Hematopoietic multipotent progenitor cell treated with erythropoietin and hydrocortisone succinate and interleukin-3 and kit ligand, for 15 days (in vitro differentiated cells): ENCODE results near the gene HDAC9.

Source experiments
- DNase-seq: peaks from one replicate; pipeline ENCODE4 v3.0.0-alpha.2; 2015; ENCODE audit warnings: low spot score

The HDAC9 gene

GRCh38 chr7:18495412-18496340, at the start of gene HDAC9:
TSS of gene HDAC9 (plus strand) at chr7:18495749. CDS start at chr7:18496303, 554 bp downstream.
- no peak for DNase-seq

GRCh38 chr7:18445916-18446520, 49.5 kb upstream of the HDAC9 start:
- DNase-seq: no peak

- DNase-seq: no peak
These were observed 45.5 kb upstream of the HDAC9 start for GRCh38 chr7:18450019-18450418.

- DNase-seq: no peak
These were observed 39.9 kb upstream of the HDAC9 start for GRCh38 chr7:18455606-18456005.

- DNase-seq: no peak
These were observed 37.7 kb upstream of the HDAC9 start for GRCh38 chr7:18457832-18458231.

- no peak for DNase-seq
These were observed 36.7 kb upstream of the HDAC9 start for GRCh38 chr7:18458830-18459229.

- DNase-seq: no peak
These were observed 35.9 kb upstream of the HDAC9 start for GRCh38 chr7:18459484-18460245.

GRCh38 chr7:18461785-18462467, 33.6 kb upstream of the HDAC9 start:
- no peak for DNase-seq

GRCh38 chr7:18464830-18465229, 30.7 kb upstream of the HDAC9 start:
- no peak for DNase-seq

- no peak for DNase-seq
These were observed 28.5 kb upstream of the HDAC9 start for GRCh38 chr7:18467011-18467410.

- no peak for DNase-seq
These were observed 26.8 kb upstream of the HDAC9 start for GRCh38 chr7:18468795-18469194.

GRCh38 chr7:18469316-18469715, 26.2 kb upstream of the HDAC9 start:
- no peak for DNase-seq

GRCh38 chr7:18471476-18472160, 23.9 kb upstream of the HDAC9 start:
- no peak for DNase-seq

- DNase-seq: no peak
These were observed 23.4 kb upstream of the HDAC9 start for GRCh38 chr7:18472161-18472483.

GRCh38 chr7:18473119-18473518, 22.4 kb upstream of the HDAC9 start:
- DNase-seq: no peak

- DNase-seq: no peak
These were observed 20.6 kb upstream of the HDAC9 start for GRCh38 chr7:18474944-18475343.

GRCh38 chr7:18475488-18475887, 20.1 kb upstream of the HDAC9 start:
- DNase-seq: no peak

GRCh38 chr7:18481776-18482175, 13.8 kb upstream of the HDAC9 start:
- DNase-seq: no peak

- no peak for DNase-seq
These were observed 7.5 kb upstream of the HDAC9 start for GRCh38 chr7:18488049-18488448.

- no peak for DNase-seq
These were observed 5.9 kb upstream of the HDAC9 start for GRCh38 chr7:18489624-18490023.

- no peak for DNase-seq
These were observed 3.7 kb upstream of the HDAC9 start for GRCh38 chr7:18491871-18492270.

- DNase-seq: no peak
These were observed 1.1 kb upstream of the HDAC9 start for GRCh38 chr7:18494406-18494805.
